ENCODE data around the gene CABP7.

The CABP7 gene

DNA sequence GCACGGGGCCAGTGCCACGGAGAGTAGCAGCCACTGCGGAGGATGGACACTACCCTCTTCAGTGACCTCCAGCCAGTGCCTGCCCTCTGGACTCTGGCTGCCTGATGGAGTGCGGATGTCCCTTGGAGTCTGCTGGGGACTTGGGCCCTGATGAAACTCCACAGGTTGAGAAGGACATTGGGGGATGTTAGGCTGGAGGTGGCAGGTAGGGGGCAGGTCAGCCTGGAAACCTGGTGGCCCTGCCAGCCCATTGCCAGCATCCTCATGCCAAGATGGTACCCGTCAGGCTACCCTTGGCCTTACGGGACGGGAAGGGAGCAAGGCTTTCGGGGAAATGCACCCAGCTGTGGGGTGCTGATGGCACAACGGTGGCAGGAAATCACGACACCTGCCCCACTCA is 4.0 kb downstream of the CABP7 start:
- no peak for DNase-seq (ENCODE audit: low spot score)

DNA sequence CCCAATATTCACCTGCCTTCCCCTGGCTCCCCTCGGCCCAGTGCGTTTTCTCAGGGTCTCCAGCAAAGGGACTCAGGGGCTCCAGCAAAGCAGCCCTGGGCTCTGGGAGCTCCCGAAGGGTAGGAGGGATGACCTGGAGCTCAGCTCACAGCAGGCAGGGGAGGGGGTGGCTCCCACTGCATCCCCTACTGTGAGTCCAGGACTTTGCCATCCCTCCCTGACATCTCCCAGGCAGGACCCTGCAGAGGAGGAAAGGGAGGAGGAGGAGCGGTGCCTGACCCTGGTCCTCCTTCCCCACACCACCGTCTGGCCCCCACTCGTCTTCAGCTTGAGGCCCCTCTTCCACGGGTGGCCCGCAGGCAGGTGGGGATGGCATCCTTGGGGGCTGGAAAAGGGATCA is 5.0 kb downstream of the CABP7 start:
- no peak for DNase-seq (ENCODE audit: low spot score)

DNA sequence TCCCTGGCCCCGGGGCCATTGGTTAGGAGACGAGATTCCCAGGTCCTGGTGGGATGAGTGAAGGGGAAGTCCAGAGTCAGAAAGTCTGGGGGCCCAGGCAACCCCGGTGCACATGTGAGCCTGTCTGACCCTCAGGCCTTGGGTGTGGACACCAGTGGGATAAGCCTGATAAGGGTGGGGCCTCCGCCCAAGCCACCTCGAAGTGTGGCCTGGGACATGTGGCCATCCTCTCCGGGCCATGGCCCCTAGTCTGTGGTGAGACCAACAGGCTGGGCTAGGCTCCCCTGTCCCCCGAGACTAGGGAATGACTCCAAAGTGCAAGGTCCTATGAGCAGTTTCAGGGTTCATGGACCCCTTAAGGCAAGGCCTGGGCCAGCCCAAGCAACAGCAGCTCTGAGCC is 6.3 kb downstream of the CABP7 start:
- peak; percentile 39 for DNase-seq (ENCODE audit: low spot score)

DNA sequence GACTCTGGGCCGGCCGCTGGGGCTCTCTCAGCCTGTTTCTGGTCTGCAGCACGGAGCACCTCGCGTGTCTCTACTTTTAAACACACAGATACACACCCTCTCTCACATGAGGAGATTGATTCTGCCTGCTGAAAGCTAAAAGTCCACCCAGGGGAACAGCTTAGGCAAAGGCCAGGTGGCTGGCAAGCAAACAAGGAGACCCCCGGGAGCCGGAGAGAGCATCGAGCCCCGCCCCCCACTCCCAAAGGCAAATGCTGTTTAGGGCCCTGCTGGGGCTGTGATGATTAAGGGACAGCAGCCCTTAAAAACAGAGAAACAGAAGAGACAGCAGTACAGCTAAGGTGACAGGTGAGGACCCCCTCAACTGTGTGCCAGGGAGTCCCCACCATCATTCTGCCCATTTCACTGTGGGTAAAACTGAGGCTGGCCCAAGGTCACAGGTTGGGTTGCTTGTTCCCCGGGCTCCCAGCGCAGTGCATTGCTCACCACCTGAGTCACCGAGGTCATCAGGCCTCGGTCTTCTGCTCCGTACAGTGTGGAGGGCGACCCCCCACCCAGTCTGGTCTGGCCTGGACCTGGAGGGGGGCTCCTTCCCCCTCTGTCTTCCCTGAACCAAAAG is 6.8 kb downstream of the CABP7 start:
- no peak for DNase-seq (ENCODE audit: low spot score)

DNA sequence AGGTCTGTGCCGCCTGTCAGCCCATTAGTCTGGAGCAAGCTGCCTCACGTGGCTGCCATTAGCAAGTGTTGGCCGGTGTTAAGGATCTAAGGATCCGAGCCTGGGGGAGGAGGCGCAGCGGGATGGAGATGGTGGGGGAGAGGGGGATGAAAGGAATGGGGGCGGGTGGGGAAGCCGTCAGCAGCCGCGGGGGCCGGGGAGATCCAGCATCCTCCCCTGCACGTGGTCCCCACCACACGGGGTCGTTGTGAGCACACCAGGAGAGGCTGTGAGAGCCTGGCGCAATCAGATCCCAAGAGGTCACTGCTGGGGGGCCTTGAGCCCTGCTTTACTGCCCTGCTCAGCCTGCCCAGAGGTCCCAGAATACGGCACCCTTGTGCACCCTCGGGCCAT is 7.3 kb downstream of the CABP7 start:
- peak; percentile 47 for DNase-seq (ENCODE audit: low spot score)

DNA sequence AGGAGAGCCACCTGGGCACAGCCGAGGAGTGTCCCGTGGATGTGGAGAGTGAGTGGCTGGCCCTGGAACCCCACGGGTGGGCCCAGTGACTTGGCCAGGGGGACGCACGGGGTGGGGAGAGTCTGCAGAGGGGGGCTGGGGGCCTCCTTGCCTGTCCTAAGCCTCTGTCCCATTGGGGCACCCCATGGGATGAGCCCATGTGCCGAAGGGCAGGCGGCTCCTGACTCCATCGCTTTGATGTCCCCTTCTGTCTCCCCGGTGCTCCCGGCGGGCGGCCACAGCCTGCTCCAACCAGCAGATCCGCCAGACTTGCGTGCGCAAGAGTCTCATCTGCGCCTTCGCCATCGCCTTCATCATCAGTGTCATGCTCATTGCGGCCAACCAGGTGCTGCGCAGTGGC is 9.4 kb downstream of the CABP7 start:
- no peak for DNase-seq (ENCODE audit: low spot score)

DNA sequence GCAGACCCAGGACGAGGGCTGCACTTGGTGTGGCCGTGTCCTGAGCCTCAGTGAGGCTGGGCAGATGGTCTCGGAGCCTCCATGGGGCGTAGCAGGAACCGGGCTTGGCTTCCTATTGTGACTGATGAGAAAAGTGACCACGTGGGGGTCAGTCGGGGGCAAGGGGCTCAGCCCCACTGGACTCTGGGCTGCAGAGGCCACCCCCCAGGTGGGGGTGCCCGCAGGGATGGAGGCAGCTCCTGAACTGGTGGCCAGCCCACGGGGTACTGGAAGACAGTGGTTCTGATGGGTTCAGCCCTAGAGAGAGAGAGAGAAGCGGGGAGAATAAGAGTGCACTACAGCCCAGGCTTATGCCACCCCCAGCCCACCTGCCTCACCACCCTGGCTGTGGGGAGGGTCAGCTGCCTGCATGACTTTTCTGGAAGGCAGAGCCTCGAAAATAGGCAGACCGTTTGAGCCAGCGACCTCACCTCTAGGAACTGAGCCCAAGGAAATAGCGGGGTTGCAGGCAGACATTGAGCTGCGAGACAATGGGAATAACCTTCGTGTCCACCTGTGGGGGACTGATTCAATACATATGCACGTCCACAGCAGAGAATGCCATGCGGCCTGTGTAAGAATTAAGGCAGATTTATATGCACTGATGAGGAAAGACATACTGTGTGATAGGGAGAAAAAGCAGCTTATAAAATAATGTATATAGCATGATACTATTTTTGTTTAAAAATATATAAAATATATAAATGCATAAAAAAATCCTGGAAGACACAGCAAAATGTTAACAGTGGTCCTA is 11.5 kb downstream of the CABP7 start:
- DNase-seq (ENCODE audit: low spot score): no peak

DNA sequence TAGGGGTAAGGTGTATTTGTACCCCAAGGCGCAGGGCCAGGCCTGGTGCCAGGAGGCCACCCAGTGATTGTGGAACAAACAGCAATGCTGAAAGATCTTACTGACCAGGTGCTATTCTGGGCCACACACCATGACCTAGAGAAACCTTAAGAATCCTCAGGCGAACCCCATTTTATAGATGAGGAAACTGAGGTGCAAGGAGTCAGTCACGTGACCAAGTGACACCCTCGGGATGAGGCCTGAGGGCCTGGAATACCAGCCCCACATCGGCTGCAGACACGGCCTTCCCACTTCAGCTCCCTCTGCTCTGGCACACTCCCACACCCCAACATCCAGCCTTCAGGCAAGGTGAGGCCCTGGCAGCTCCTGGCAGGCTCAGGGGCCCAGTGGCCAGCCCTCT is 13.1 kb downstream of the CABP7 start:
- DNase-seq (ENCODE audit: low spot score): no peak

DNA sequence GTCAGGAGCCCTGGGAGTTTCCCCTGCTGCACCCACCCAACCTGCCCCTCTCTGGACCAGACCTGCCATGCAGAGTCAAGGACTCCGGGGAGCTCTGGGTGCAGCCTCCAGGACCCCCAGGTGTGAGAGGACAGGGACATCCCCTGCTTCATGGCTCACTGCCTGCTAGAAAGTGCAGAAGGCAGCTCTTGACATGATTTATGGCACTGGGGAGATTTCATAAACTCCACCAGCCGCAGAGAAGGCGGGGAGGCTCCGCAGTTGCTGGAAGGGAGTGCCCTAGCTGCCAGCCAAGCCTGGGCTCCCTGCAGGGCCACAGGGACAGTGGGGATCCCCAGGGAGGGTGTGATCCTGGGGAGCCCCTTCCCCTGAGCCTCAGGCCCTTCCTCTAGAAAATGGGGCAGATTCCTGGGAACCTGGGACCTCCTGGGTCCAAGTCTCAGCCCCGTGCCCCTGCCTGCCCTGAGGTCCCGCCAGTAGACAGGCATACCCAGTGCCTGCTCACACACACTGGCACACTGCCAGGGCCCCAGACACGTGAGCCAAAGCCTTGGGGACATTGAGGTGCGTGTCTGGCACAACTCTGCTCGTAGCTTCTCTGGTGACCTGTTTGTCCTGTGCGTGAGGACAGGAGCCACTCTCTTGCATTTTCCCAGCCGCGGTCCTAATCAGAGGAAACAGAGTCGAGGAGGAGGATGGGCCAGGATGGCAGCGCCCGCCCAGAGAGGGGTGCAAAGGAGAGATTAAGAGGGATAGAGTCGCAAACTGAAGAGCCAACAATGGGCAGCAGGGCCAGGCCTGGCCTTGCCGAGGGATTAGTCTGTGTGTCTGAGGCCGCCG is 13.8 kb downstream of the CABP7 start:
- DNase-seq (ENCODE audit: low spot score): peak; percentile 89

DNA sequence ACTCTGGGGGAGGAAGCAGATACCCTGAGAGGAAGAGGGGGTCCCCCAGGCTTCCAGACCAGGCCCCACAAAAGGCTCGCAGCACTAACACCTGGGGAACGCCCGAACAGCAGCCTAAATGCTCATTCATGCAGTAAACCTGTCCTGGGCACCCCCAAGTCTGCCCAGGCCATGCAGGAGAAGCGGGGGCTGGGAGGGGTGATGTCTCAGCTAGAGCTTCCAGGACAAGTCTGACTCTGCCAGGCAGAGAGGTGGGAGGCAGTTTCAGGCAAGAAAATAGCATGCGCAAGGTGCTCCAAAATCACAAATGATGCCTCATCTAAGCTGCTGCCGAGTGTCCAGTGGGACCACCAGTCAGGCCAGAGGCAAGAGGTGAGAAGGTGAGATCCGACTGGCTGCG is 14.6 kb downstream of the CABP7 start:
- no peak for DNase-seq (ENCODE audit: low spot score)

DNA sequence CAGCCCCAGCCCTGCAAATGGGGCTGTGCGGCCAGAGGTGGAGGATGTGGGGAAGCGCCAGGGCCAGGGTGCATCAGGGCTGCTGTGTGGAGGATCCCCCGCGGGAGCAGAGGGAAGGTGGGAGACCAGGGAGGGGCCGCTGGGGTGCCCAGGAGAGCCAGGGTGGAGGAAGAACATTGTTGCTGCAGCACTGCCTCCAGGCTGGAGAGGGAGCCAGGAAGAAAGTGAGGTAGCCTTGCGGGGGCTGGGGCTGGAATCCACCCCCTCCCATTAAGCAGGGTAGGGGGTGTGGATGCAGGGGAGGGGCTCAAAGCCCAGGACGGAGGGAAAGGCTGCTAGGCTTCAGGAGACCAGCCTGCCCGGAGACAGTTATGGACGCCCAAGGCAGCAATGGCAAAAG is 15.0 kb downstream of the CABP7 start:
- no peak for DNase-seq (ENCODE audit: low spot score)

DNA sequence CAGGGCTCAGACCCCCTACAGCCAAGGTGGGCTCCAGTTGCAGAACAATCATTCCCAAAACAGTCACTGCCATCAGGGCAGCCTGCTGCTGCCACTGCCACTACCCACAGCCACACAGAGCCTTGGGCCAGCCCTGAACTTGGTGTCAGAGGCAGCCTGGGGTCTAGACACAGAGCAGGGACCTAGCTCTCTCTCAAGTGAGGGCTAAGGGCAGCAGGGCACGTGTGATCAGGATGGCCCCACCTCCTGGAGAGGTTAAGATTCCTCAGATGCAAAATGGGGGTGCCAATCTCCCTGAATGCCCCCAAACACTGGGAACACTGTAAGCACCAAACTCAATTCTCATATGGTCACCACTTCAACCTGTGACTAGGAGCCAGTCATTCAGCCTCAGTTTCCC is 15.6 kb downstream of the CABP7 start:
- DNase-seq (ENCODE audit: low spot score): no peak

DNA sequence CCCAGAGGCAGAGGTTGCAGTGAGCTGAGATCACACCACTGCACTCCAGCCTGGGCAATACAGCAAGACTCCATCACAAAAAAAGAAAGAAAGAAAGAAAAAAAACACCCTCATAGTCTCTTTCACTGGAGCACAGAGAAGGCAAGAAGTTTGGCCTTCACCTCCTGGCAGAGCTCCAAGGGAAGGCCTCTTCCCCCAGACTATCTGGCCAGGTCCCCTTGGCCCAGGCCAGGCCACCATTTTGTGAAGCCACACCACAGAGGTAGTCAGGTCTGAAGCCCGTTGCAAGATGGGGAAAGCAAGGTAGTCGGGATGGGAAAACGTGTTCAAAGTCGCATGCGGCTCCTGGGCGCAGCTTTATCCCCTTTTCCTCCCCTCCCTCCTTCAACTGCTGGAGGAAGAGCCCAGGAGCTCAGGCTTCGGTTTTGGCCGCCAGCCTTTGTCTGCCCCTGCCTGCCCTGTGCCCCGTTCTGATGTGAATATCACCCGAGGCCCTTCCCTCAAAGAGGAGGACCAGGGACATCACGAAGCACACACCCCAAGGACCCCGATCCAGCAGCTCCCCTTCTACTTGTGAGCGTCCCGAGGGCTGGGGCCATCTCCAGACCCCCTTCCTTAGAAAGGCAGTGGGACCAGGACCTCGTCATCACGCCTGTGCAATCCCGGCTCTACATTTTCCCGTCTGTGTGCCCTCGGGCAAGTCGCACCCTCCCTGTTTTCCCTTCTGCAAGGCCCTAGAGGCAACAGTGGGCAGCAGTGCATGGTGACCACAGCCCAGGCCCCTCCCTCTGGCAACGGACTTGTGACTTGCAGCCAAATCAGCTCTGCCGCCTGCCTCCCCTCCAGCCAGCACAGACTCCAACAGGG is 17.7 kb downstream of the CABP7 start:
- no peak for DNase-seq (ENCODE audit: low spot score)

DNA sequence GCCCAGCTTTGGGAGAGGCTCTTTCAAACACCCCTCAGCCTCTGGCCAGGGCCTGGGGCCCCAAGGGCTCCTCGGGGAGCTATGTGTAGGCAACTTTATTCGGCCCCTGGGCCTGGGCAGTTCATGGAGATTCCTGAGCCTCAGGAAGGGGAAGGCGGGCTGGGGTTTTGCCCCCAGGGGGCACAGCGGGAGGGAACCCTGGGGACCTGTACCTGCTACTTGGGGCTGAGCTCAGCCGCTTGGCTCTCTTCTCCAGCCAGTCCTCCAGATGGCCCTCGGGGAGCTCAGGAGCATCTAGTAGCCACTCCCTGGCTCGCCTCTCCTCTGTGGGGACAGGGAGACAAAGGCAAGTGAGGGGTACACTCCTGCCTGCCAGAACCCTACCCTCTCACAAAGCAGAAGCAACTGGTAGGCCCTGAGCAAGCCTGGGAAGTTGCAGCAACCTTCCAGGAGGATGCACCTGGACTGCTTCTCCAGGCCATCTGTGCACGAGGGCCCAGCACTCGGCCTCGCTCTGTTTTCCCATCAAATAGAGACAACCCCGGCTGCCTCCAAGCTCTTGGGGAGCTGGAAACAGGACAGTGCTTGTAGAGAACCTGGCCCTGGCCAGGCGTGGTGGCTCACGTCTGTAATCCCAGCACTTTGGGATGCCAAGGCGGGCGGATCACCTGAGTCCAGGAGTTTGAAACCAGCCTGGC is 18.5 kb downstream of the CABP7 start:
- DNase-seq (ENCODE audit: low spot score): no peak

DNA sequence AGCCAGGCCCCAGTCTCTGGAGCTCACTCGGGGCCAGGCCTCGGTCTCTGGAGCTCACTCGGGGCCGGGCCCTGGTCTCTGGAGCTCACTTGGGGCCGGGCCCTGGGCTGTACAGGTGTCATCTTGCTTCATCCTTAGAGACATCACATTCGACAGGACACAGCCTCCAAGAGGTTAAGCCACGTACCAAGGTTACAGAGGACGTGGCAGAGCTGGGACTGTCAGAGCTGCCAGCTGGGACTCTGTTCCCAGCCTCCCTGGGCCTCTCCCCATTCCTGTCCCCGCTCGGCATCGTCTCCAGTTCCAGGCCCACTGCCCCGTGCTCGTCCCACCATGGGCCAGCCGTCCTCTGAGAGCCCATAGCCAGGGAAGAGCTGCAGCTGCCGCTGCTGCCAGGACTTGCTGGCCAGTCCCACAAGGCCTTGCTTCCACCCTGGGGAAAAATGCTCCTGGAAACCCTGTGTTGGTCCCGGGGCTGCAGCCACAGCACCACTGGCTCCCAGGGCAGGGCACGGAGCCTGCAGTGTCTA is 19.6 kb downstream of the CABP7 start:
- DNase-seq (ENCODE audit: low spot score): no peak

DNA sequence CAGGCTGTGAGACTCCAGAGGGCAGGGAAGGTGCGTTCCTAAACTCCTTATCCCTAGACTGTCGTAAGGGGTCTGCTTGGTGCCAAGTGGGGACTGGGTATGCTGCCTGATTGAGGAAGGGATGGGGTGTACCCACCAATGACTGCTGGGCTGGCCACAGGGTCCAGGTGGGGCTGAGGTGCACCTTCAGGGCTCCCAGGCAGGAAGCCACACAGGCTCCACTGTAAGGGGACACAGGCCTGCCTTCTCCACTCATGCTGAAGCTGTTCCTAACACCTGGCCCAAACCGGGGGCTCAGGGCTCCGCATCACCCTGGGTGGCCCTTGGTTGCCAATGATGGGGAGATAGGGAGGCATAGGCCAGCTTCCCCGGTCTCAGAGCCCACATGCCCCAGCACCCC is 20.4 kb downstream of the CABP7 start:
- no peak for DNase-seq (ENCODE audit: low spot score)

DNA sequence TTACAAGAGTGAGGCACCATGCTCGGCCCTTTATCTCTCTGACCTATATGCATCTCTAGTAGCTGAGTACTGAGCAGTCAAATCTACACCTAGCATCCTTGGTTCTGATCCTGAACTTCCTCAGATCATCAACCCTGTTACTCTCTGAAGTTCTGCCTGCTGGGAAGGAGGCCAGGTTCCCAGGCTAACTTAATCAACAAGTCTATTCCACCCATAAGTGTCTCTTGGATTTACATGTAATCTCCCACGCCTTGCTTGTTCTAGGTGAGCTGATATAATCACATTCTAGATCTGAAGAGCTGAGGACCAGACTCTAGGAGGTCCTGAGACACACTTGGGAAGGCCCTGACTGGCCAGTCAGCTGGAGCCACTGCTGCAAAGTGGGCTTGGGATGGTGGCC is 22.1 kb downstream of the CABP7 start:
- DNase-seq (ENCODE audit: low spot score): no peak

DNA sequence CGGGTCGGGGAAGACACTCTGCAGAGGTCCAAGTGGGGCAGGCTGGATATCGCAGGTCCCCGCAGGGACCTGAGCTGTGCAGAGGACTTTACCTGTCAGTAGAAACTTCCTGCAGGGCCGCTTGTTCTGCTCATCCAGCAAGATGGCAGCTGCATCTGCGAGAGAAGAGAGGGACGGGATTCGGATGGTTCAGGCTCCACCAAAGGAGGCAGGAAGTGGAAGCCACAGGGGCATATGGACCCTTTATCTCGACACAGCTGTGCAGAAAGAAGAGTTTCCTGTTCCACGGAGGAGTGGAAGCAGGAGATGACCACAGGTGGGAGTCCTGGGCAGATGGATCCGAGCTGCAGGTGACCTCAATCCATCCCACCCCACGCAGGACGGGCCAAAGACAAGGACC is 22.5 kb downstream of the CABP7 start:
- DNase-seq (ENCODE audit: low spot score): no peak

DNA sequence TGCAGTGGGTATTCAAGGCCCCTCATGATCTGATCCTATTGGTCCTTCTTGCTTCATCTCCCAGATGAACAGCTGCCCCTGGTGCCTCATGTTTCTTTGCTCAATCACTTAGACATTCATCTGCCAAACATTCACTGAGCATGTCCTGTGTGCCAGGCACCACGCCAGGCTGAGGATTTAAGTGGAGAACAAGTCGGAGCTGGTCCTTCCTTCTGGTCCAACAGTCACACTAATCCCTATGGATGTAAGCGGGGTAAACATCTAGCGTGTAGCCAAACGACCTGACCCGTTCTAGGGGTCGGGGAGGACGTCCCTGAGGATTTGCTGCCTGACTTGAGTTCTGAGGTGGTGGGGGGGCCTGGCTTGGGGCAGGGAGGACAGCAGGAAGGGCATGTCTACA is 25.1 kb downstream of the CABP7 start:
- no peak for DNase-seq (ENCODE audit: low spot score)

DNA sequence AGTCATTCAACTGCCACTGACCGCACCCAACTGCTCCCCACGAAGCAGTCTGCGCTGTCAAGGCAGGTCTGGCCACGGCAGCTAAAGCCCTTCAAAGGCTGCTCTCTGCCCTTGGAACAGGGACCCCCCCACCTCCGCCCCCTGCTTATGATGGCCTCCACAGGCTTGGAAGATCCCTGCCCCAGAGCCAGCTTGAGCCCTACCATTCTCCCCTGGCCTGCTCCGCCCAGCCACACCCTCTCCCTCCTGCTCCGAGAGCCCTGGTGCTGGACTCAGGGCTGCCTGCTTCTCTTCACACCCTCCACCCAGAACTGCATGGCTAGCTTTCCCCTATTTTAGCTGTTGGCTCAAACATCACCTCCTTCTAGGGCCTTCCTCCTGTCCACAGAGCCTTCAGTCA is 28.0 kb downstream of the CABP7 start:
- no peak for DNase-seq (ENCODE audit: low spot score)

DNA sequence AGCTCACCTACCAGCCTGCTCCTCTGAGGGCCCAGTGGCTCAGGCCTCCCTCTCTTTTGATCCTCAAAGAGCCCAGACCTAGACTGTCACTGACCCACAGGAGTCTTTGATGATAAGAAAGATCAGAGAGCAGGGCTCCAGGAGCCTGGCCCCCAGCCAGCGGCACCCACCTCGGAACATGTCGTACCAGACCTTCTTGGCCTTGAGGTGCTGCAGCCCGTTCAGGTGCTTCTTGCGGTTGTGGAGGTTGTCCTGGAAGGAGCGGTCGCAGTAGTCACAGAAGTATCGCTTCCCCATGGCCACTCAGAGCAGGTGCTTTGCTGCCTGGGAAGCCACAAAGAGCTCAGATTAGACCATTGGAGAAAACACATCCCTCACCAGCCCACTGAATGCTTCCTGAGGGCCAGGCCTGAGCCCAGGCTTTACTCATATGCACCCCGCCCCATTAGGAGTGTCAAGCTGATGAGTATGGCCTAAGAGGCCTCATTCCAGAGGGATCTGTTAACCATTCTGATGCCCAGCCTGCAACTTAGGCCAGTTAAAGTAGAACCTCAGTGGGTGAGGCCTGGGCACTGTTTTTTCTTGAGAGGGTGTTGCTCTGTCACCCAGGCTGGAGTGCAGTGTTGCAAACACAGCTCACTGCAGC is 28.6 kb downstream of the CABP7 start:
- DNase-seq (ENCODE audit: low spot score): no peak
